GM19463 (cell line): ENCODE measurements around the gene RAB35.

Experiments
- ATAC-seq: cut with Tn5 transposase; IDR thresholded peaks from one replicate; pipeline ENCODE4 v1.9.1; 2021; ENCODE audit warnings: mild to moderate bottlenecking, moderate library complexity; ENCODE audit not compliant: unreplicated experiment

The RAB35 gene

DNA sequence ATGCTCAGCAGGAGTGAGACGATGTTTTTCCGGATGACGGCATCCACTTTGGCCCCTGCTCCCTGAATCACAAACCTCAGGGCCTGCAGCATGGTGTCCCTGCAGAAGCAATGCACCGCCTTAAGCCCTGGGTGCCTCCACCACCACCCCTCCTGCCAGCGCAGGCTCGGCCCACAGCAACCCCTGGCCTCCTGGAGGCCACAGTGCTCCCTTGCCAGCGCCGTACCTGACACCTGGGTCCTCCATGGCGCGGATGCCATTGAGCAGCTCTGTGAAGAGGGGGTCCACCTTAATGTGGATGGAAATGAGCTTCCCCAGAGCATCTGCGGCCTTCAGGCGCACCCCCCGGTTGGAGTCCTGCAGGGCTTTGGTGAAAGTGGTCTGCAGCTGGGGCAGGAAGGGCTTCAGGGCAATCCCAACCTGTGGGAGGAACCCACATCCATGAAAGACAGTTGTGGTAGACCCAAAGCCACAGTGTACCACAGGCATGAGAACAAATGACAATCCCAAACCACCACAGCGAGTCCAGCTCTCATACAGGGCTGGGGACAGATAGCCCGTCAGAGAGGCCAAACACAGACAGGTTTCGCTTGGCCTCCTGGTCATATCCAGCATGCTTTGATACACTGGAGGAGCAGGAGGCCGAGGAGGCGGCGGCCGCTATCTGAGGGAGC is 17.9 kb upstream of the RAB35 start:
- no peak for ATAC-seq

DNA sequence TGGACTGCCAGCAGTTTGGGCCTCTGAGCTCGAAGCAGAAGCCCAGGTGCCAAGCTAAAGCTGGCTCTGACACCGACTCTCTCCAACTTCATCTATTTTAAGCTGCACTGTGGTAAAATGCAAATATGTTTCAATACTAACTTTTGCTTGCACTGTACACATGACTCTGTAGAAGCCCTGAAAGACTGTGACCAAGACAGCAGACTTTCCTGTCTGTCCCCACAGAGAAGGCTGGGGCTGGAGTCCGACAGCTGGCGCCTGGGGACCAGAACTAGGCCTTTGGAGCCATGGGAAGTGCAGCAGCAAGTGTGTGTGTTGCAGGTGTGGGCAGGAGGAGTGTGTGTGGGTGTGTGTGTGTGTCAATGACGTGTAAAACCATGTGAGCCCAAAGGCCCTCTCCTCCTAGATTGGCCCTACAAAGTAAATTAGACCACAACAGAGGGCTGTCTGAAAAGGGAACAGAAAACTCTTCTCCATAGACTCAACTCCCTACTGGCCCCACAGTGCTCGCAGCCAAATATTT is 16.4 kb upstream of the RAB35 start:
- peak; percentile 87 for ATAC-seq

DNA sequence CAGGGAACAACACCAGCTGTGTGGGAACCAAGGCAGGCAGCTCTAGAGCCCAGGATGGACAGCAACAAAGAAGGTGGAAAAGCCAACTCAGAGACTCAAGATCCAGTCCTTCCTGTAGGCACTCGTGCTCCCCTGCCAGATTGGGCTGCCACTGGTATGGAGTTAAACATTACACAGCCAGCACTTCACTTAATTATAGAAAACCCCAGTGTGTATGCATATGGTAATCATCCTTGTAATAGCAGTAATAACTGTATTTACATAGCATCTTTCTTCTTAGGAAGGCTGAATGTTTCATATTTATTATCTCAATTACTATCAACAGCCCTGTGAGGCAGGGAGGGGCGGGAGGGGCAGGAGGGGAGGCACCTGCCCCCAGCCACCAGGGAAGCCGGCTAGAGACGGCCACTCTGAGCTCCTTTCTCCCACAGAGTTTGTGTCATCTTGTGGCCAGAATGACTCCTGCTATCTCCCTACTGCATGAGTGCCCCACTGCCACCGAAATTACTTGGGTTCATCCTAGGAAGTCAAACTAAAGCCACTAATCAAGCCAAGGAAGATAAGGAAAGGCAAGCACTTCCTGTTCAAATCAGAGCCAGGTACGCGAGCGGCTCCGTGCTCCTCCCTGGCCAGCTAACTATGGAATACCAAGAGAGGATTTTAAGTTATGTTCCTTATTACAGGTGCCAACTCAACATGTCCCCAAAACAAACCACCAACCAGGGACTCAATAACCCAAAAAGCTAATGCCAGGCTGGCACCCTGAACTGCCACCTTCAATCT is 15.7 kb upstream of the RAB35 start:
- ATAC-seq: no peak

DNA sequence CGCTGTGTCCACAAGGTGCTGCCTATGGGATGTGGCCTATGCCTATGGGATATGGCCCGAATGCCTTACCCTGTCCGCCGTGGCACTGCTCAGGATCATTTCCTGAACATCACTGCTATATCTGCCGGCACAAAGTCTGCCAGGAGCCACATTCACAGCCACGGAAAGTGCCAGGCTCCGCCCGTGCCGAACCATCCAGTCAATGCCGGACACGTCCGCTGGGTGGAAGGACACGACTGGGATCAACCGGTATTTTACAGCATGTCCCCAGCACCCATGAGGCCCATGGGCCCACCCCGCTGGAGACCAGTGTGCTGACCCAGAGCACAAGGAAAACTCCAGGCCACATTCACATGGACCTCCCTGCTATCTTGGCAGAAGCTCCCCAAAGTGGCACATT is 14.6 kb upstream of the RAB35 start:
- no peak for ATAC-seq

DNA sequence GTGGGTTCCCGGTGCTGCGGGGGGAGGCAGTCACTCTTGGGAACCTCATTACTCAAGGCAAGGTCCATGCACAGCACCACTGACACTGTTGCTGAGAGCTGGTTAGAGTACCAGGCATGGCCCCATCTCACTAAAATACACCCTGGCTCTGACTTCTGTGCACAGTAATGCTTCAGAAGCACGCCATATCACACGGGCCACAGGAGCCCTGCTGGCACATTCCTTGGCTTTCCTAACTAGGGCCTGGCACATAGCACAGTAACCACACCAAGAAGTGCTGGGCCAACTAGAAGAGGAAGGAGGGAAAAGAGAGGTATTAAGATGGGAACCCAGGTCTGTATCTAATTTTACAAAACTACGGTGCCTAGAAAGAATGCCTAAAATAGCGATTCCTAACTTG is 13.5 kb upstream of the RAB35 start:
- ATAC-seq: no peak

DNA sequence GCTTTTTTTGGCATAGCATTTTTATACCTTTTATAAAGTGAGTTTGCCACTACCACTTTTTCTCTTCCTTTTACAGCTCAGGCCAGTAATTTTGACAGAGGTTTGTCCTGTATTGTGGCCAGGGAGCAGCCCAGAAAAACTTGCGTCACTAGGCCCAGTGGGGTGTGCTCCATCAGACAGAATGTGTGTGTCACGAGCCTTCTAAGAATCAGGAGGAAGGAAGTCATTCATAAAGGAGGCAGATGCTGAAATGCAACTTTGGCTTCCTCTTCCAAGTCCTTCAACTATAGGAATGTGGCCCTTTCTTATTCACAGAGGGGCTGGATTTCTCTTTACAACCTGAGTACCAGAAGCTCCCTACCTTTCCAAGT is 10.1 kb upstream of the RAB35 start:
- ATAC-seq: no peak

DNA sequence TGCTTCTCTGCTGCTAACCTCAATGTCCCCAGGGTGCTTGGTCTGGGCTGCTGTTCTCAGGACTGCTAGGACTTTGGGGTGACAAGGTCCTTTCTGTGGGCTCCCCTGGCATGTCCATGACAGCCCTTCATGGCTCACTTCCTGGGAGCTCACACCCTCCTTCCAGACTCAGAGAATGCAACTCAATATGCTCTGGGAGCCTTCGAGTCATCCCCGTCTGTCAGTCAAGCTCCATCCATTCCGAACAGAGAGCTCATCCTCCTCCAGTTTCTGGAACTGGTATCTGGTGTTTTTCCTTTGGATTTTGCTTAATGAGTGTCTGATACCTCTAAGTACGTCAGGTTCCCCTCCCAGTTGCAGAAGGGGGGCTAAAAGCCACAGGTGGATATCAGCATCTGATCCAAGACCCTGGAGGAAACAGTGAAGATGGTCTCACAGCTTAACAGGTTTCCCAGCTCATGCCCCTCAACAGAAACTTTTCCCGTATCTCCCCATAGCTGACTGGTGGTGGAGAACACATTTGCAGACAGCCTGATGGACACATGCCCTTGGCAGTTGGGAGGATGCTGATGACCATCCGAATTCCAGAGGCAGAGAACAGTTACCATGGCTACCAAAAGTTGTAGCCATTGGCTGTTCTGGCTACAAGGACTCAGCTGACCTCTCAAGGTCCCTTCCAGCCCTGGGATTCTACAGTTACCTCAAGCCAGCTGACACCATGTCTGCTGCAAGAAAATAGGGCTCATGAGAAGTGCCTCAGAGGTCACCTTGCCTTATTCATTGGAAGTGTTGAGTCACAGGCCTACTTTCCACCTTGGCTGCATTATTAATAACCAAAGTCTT is 9.5 kb upstream of the RAB35 start:
- ATAC-seq: no peak

DNA sequence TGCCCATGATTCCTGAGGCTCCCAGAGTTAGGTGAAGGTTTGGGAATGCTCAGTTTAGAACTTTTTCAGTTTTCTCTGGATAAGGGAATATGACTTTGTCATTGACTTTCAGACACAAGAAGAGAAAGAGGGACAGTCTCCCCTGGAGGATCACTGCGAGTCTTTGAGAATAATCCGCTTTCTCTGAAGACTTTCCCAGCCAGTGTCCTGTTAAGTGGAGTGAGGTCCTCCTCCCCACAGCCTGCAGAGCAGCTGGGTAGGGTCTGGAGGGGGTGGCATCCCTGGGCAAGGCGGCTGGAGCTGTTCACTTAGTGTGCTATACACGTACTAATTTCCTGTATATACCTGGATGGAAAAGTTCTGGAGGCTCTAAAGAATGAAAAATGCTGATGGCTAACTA is 8.5 kb upstream of the RAB35 start:
- no peak for ATAC-seq

DNA sequence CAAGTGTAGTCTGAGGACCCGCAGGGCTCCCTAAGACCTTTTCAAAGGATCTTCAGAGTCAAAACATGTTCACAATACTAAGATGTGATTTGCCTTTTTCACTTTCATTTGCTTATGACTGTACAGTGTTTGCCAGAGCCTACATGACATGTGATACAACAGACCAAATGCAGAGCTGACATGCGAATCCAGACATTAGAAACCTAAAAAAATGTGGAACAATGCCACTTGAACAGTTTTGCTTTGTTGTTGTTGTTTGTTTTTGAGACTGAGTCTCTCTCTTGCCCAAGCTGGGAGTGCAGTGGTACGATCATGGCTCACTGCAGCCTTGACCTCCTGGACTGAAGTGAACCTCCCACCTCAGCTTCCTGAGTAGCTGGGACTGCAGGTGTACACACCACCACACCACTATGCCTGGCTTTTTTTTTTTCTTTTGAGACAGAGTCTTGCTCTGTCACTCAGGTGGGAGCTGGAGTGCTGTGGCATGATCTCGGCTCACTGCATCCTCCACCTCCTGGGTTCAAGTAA is 5.3 kb upstream of the RAB35 start:
- peak; percentile 38 for ATAC-seq

DNA sequence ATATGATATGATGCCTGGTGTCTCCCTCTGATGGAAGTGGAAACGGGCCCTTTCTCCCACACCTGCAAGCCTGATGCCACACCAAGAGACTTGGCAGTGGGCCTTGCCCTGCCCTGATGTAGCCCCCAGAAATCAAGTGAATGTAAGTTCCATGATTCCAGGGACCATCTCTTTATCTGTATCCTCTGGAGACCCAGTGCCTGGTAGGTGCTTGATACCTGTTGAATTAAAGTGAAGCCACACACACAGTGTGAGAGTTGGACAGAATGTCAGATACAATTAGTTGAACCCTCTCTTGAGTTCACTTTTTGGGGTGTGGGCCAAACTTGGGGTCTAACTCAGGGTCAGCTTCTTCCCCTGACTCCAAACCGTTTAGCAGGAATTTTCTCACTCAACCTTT is 4.8 kb upstream of the RAB35 start:
- no peak for ATAC-seq

DNA sequence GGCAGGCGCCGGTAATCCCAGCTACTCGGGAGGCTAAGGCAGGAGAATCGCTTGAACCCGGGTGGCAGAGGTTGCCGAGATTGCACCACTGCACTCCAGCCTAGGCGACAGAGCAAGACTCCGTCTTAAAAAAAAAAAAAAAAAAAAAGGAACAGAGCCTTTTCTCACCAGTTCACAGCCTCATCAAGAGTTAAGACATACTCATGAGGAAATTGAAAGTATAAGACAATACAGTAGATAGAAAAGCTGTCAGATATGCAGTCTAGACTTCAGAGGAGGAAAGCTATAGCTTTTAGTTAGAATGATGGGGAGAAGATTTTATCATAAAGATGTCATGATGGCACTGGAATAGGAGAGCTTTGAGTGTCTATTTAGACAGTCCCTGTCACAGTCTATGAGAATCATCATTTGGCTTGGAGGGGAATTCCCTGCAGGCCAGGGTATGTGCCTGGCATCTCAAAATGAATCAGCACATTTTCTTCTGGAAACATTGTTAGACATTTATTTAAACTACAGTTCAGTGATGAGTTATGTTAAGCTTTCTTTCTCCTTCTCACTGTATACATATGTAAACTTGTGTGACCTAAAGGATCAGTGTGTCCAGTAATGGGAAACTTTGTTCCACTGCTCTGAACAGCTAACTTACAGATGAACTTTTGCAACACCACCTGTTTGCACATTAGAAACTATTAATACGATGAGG is 2.9 kb upstream of the RAB35 start:
- ATAC-seq: peak; percentile 31

DNA sequence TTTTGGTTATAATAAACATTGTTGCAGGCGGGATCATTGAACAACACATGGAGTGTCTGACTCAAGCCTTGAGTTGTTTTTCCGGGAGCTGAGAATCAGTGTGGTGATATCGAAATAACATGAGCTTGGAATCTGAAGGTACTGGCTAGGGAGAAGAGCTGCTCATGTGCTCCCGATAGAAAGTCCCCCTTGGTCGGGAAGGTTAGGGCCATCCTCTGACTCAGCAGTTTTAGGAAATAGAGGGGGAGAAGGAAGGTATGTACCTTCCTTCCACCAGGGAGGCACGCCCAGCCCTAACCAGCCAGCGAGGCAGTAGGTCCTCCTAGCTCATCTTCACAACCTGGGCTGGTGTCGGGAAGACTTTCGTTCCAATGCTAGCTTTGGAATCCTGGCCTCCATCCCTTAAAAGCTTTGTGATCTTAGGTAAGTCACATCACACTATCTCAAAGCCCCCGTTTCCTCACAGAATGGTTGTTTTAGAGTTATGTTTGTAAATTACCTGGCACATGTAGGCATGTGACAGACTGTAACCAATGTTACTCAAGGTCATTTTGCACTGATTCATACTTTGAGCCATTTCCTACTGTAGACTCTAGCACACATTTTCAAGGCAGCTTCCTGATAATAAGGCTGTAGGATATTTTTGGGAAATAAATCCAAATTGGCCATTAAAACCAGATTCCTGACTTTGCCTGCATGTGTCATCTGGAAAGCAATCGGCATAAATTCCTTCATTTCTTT is 1.9 kb upstream of the RAB35 start:
- no peak for ATAC-seq

DNA sequence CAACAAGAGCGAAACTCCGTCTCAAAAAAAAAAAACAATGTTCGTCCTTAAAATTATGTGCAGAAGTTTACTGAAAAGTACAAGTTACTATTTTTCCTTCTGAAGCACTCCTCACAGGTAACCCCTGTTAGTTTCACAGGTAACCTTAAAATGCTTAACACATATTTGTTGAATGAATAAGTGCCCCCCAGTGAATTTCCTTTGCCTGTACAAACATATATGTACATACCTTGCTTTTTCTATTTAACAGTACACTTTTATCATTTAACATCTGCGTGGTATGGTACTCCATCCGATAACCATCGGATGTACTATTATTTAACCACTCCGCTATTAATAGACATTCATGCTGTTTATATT is 1.4 kb upstream of the RAB35 start:
- no peak for ATAC-seq

DNA sequence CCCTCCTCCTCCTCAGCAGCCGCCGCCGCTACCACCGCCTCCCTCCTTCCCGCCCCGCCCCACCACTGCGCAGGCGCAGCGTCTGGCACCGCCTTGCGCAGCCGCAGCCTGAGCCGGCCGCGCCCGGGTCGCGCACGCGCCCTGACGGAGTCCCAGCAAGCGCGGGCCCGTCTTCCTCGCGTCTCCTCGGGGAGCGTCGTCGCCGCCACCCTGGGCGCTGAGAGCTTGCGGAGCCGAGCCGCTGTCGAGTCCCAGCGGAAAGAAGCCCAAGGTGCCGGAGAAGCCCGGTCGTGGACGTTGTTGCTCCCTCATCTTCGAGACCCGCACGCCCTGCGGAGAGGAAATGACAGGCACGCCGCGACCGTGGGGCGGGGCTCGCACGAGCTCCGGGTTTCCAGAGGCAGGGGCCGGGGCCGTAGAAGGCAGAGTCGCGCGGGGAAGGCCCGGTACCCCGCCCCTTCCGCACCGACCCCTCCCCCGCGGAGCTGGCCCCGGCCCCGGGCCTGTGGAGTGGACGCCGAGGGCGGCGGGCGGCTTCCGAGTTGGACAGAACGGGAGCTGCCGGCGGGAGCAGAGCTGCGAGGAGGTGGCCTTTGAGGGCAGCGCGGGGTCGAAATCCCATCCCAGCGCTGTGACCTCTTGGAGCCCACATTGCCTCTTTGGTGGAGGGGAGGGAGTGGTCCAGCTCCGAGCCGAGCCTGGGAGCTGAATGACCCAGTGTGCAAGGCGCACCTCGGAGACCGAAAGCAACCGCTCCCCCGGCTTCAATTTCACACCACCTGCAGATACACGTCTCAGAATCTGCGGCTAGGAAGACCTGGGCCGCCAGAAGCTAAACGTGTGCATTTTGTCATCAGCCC is 469 bp upstream of the RAB35 start:
- peak; percentile 47 for ATAC-seq

DNA sequence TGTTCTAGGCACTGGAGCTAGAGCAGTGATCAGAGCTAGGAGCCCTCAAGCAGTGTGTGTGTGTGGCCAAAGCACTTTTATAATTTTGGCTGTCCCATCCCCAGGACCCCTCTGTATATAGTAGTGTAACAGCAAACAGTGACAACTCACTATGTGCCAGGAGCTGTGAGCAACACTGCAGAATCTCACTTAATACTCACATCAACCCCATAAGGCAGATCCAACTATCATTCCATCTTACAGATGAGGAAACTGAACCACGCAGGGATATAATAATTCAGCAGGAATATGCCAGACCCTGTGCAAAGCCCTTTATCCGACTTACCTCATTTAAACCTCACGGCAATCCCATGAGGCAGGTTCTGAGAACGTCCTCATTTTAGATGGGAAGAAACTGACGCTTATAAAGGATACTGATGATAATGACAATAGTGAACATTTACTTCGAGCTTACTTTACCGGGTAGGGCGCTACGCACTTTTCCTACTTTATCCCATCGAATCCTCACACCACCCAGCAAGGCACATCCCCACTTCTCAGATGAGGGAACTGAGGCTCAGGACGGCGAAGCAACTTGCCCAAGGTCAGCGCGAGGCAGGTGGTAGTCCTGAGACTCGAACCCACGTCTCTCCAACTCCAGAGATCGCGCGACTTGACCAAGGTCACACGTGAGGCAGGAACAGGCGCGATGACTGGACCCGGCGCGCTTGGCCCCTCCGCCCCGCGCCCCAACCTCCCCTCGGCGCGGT is 687 bp downstream of the RAB35 start:
- peak; percentile 2 for ATAC-seq

DNA sequence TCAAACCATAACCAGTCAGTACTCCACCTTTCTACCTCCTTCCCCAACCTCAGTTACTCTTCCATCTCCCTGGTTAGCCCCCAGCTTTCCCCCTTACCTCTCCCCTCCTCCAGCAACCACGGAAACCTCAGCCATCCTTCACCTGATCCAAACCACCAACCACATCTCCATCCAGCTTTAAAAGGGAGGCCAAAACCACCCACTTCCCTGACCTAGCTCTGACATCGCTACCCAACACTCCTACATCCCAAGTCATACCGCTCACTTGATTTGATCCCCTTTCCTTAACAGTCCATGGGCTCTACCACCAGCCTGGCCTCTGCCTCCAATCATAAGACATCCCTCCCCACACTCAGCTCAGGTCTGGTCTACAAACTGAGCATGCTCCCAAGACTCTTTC is 1.5 kb downstream of the RAB35 start:
- no peak for ATAC-seq

DNA sequence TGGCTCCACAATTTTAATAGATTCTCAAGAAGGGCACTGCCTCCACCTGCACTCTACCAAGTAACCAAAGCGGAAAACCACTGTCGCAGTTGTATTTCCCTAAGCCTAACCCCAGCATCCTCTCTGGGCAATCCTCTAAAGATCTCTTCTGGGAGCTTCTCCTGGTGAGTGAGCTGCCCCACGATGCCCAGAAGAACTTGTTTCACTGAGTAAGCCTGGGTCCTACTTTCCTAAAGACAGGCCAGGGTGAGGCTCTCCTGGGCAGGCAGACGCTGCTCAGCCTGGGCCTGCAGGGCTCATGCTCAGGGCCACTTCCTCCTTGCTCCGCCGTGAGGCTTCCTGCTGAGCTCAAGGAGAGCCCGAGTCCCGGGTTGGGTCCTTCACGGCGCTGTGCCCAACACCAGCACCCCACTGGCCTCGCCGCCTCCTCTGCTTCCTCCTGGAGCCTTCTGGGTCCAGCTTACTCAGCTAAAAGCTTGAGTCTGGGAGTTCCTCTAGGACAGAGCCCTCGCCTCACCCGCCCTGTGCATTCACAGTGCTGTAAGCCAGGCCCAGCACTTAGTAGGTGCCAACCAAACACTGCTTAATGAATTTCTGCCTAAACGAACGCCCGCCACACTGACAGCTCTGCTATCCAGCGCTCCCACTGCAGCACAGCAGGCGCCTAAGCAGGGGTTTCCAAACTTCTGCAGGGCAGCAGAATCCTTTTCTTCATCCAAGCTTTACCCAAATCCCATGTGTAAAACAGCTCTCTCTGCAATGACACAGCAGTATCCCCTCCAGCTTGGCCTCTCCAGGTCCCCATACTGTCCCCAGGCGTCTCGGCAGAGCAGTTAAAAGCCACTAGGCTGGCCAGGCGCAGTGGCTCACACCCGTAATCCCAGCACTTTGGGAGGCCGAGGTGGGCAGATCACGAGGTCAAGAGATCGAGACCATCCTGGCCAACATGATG is 5.7 kb downstream of the RAB35 start:
- ATAC-seq: peak; percentile 73
